Activated naive CD8-positive, alpha-beta T cell treated with anti-CD3 and anti-CD28 coated beads, Interleukin-2, amount 10 ng/mL, durations not matched to agents 7 days and 5 days (primary cell): ENCODE results near the gene PELI3. TPM values are rescaled to one million over a fixed set of nuclear protein-coding genes. Genes with fewer than 3 reads are reported as not detected.

Experiments
- ATAC-seq: fragments of 150-1000 bp; cut with Tn5 transposase; one replicate; pipeline ENCODE4 v1.10.0; 2021; ENCODE audit warnings: low read depth, moderate library complexity
- POLR2A ChIA-PET: fragments of 350-600 bp; sonication (Branson Sonifier 250); formaldehyde crosslinking; loops from one replicate; lab custom pipeline; 2021; ENCODE audit warnings: antibody characterized with exemption; lab: Charles Lee
- DNase-seq: peaks from one replicate; pipeline ENCODE4 v3.0.0; 2021
- H3K27ac Mint-ChIP-seq: one replicate; pipeline ENCODE4 v1.8.0; 2022; ENCODE audit warnings: mild to moderate bottlenecking, mixed read lengths
- H3K27me3 Mint-ChIP-seq: one replicate; pipeline ENCODE4 v1.8.0; 2022; ENCODE audit warnings: mild to moderate bottlenecking, moderate library complexity, mixed read lengths
- H3K36me3 Mint-ChIP-seq: one replicate; pipeline ENCODE4 v1.8.0; 2021; ENCODE audit warnings: mild to moderate bottlenecking, mixed read lengths
- H3K4me1 Mint-ChIP-seq: one replicate; pipeline ENCODE4 v1.8.0; 2021; ENCODE audit warnings: mixed read lengths
- H3K4me3 Mint-ChIP-seq: one replicate; pipeline ENCODE4 v1.8.0; 2022; ENCODE audit warnings: mild to moderate bottlenecking, moderate library complexity, mixed read lengths
- H3K9me3 Mint-ChIP-seq: one replicate; pipeline ENCODE4 v1.8.0; 2021; ENCODE audit warnings: mixed read lengths
- total RNA-seq, 2 experiments: library from RNA; stranded (reverse); gene quantifications; one replicate each; pipeline ENCODE4 v1.2.3, GENCODE V29; 2021

PELI3 gene
- total RNA-seq, 2 experiments from 2014 or later: 10.6 to 10.7 TPM

GRCh38 chr11:66505276-66505816 is 38.6 kb downstream of the PELI3 start:
- Mint-ChIP-seq H3K4me3 (no peak overlapping the region), H3K27me3 (no peaks in the 10 kb centered on the region), H3K4me1 (peaks cover 5% of the 10 kb centered on the region), H3K36me3 (peaks cover 8% of the 10 kb centered on the region), H3K27ac (no peak overlapping the region), H3K9me3 (no peaks in the 10 kb centered on the region)
- POLR2A ChIA-PET: no interaction called here
- ATAC-seq (no peak), DNase-seq (no peak)

- Mint-ChIP-seq H3K4me1 (peaks cover 14% of the 10 kb centered on the region), H3K27me3 (no peaks in the 10 kb centered on the region), H3K27ac (no peak overlapping the region), H3K9me3 (no peaks in the 10 kb centered on the region), H3K4me3 (no peak overlapping the region), H3K36me3 (peaks cover 6% of the 10 kb centered on the region)
- POLR2A ChIA-PET: no interaction called here
- no peak for DNase-seq
- ATAC-seq: no peak
Observed at GRCh38 chr11:66509131-66509561, 42.4 kb downstream of the PELI3 start.

- Mint-ChIP-seq H3K4me1 (peaks cover 14% of the 10 kb centered on the region), H3K9me3 (no peaks in the 10 kb centered on the region), H3K36me3 (peaks cover 6% of the 10 kb centered on the region), H3K27ac (peak within 1 kb of the TSS; percentile 42), H3K4me3 (peak within 1 kb of the TSS; percentile 90), H3K27me3 (no peaks in the 10 kb centered on the region)
- peak; percentile 86 for DNase-seq
- ATAC-seq: peak; percentile 93
- POLR2A ChIA-PET: interaction anchor here (0.7 to 1.7 kb wide), 3 partner anchors 19 to 167 kb away, joined by 3 to 6 read pairs (median 4); partner anchors contain the start of genes RBM14 and RBM4B
Observed at GRCh38 chr11:66510271-66510989, 43.7 kb downstream of the PELI3 start, which contains the start of gene BBS1. Gene BBS1, plus strand, starts transcription at chr11:66510635. Its CDS starts 25 bp downstream, at chr11:66510660.

GRCh38 chr11:66510990-66511339 is 44.3 kb downstream of the PELI3 start:
- Mint-ChIP-seq H3K9me3 (no peaks in the 10 kb centered on the region), H3K4me1 (peaks cover 14% of the 10 kb centered on the region), H3K27me3 (no peaks in the 10 kb centered on the region), H3K4me3 (peak overlapping the region; percentile 90), H3K36me3 (peaks cover 6% of the 10 kb centered on the region), H3K27ac (no peak overlapping the region)
- POLR2A ChIA-PET: interaction anchor here (1.7 kb wide), 1 partner anchor 167 kb away, joined by 6 read pairs; the partner anchor contains the start of gene RBM4B
- DNase-seq: no peak
- no peak for ATAC-seq

- Mint-ChIP-seq H3K9me3 (no peaks in the 10 kb centered on the region), H3K27me3 (no peaks in the 10 kb centered on the region), H3K4me1 (no peaks in the 10 kb centered on the region), H3K36me3 (peaks cover 16% of the 10 kb centered on the region), H3K27ac (no peak overlapping the region), H3K4me3 (no peak overlapping the region)
- ATAC-seq (no peak), DNase-seq (no peak)
- POLR2A ChIA-PET: no interaction called here
Observed at GRCh38 chr11:66523611-66524010, 56.9 kb downstream of the PELI3 start.

GRCh38 chr11:66524304-66525040 is 57.8 kb downstream of the PELI3 start:
- no peak for DNase-seq
- Mint-ChIP-seq H3K4me3 (no peak overlapping the region), H3K9me3 (no peaks in the 10 kb centered on the region), H3K27me3 (no peaks in the 10 kb centered on the region), H3K4me1 (no peaks in the 10 kb centered on the region), H3K27ac (no peak overlapping the region), H3K36me3 (peaks cover 15% of the 10 kb centered on the region)
- no peak for ATAC-seq
- POLR2A ChIA-PET: no interaction called here

Other genes with a start within 250 kb of the PELI3 start
- gene KLC2, start 209.2 kb upstream of the PELI3 start, total RNA-seq: 10 to 100 TPM; 39.3 to 41.9 TPM
- 100 to 1,000 TPM; 136 to 145 TPM for gene RAB1B, start 198.3 kb upstream of the PELI3 start, total RNA-seq
- 1 to 10 TPM; 2.1 to 2.7 TPM for gene CNIH2, start 188.7 kb upstream of the PELI3 start, total RNA-seq
- 10 to 100 TPM; 44.5 to 45.5 TPM for gene YIF1A, start 177.8 kb upstream of the PELI3 start, total RNA-seq
- gene TMEM151A, start 175.0 kb upstream of the PELI3 start, total RNA-seq: not detected
- gene CD248, start 149.9 kb upstream of the PELI3 start, total RNA-seq: 10 to 100 TPM; 80.3 to 85.5 TPM
- gene RIN1, start 130.5 kb upstream of the PELI3 start, total RNA-seq: 1 to 10 TPM; 3.0 to 5.7 TPM
- gene BRMS1, start 121.8 kb upstream of the PELI3 start, total RNA-seq: 10 to 100 TPM; 45.4 to 47.8 TPM
- gene B4GAT1, start 119.3 kb upstream of the PELI3 start, total RNA-seq: 1 to 10 TPM; 9.5 to 9.7 TPM
- 10 to 100 TPM; 11.2 to 12.1 TPM for gene SLC29A2, start 95.1 kb upstream of the PELI3 start, total RNA-seq
- gene NPAS4, start 45.9 kb upstream of the PELI3 start, total RNA-seq: under 1 TPM; 0.23 to 0.67 TPM
- 10 to 100 TPM; 53.9 to 64.4 TPM for gene MRPL11, start 28.1 kb upstream of the PELI3 start, total RNA-seq
- 10 to 100 TPM; 44.9 to 45.7 TPM for gene DPP3, start 13.5 kb downstream of the PELI3 start, total RNA-seq
- gene BBS1, start 43.7 kb downstream of the PELI3 start, total RNA-seq: 10 to 100 TPM; 22.6 to 26.4 TPM
- gene ZDHHC24, start 79.1 kb downstream of the PELI3 start, total RNA-seq: 10 to 100 TPM; 22.1 to 23.0 TPM
- gene ACTN3, start 80.0 kb downstream of the PELI3 start, total RNA-seq: under 1 TPM in 1 of 2 experiments, not detected in 1; 0.11 TPM
- 10 to 100 TPM; 13.5 to 14.2 TPM for gene CTSF, start 101.7 kb downstream of the PELI3 start, total RNA-seq
- under 1 TPM; 0.09 to 0.14 TPM for gene CCDC87, start 126.2 kb downstream of the PELI3 start, total RNA-seq
- gene CCS, start 126.3 kb downstream of the PELI3 start, total RNA-seq: 10 to 100 TPM; 46.6 to 47.5 TPM
- 100 to 1,000 TPM; 150 to 151 TPM for gene RBM14, start 149.7 kb downstream of the PELI3 start, total RNA-seq
- 100 to 1,000 TPM; 152 to 158 TPM for gene RBM4, start 171.8 kb downstream of the PELI3 start, total RNA-seq
- 10 to 100 TPM; 21.1 to 23.4 TPM for gene RBM4B, start 211.0 kb downstream of the PELI3 start, total RNA-seq